Activated naive CD4-positive, alpha-beta T cell treated with anti-CD3 and anti-CD28 coated beads for 36 hours (primary cell): ENCODE data around the gene UNC50. TPM values are rescaled to one million over a fixed set of nuclear protein-coding genes. Genes with fewer than 3 reads are reported as not detected.

ENCODE experiments used
- CTCF ChIA-PET: fragments of 350-600 bp; sonication (Branson Sonifier 250); formaldehyde crosslinking; loops from one replicate; lab custom pipeline; 2021; ENCODE audit warnings: antibody characterized with exemption; lab: Charles Lee
- DNase-seq: peaks from one replicate; pipeline ENCODE4 v3.0.0-alpha.2; 2020
- H3K27ac Mint-ChIP-seq: one replicate; pipeline ENCODE4 v1.8.0; 2021; ENCODE audit warnings: mild to moderate bottlenecking, mixed read lengths
- H3K27me3 Mint-ChIP-seq: one replicate; pipeline ENCODE4 v1.8.0; 2021; ENCODE audit warnings: low read depth, mixed read lengths
- H3K36me3 Mint-ChIP-seq: one replicate; pipeline ENCODE4 v1.8.0; 2021; ENCODE audit warnings: low read depth, mixed read lengths
- H3K4me1 Mint-ChIP-seq: one replicate; pipeline ENCODE4 v1.8.0; 2021; ENCODE audit warnings: low read depth, mixed read lengths
- H3K4me3 Mint-ChIP-seq: one replicate; pipeline ENCODE4 v1.8.0; 2021; ENCODE audit warnings: mild to moderate bottlenecking, moderate library complexity, mixed read lengths
- H3K9me3 Mint-ChIP-seq: one replicate; pipeline ENCODE4 v1.8.0; 2021; ENCODE audit warnings: mixed read lengths
- intact Hi-C: fragments of 100-400 bp; cut with micrococcal nuclease; formaldehyde crosslinking; loops from one replicate; pipeline ENCODE4 v1.15.1; 2023
- total RNA-seq, 2 experiments: library from RNA; stranded (reverse); gene quantifications; one replicate each; pipeline ENCODE4 v1.2.3, GENCODE V29; 2021

UNC50 gene
- total RNA-seq, 2 experiments from 2014 or later, result 23.0 to 24.1 TPM

GRCh38 chr2:98623657-98624056 lies 15.3 kb downstream of the UNC50 start:
- peak overlapping the region; percentile 66 for H3K27ac Mint-ChIP-seq
- no peak for DNase-seq
- H3K4me1 Mint-ChIP-seq, result peaks cover 40% of the 10 kb centered on the region
- no peaks in the 10 kb centered on the region for H3K9me3 Mint-ChIP-seq
- intact Hi-C loops, result no loop called here
- no peaks in the 10 kb centered on the region for H3K27me3 Mint-ChIP-seq
- H3K4me3 Mint-ChIP-seq, result no peak overlapping the region
- CTCF ChIA-PET, result no interaction called here
- H3K36me3 Mint-ChIP-seq, result peaks cover 17% of the 10 kb centered on the region

- Mint-ChIP-seq H3K27me3 (no peaks in the 10 kb centered on the region), H3K4me1 (peaks cover 24% of the 10 kb centered on the region), H3K9me3 (no peaks in the 10 kb centered on the region), H3K4me3 (no peak overlapping the region), H3K27ac (peak overlapping the region; percentile 46), H3K36me3 (peaks cover 30% of the 10 kb centered on the region)
- CTCF ChIA-PET, result interaction anchor here (1.1 to 1.5 kb wide), 4 partner anchors 17 to 200 kb away, joined by 3 to 6 read pairs (median 3); no protein-coding TSS in a partner anchor
- no peak for DNase-seq
- intact Hi-C loops, result loop anchor here (10.0 kb wide), 1 partner anchor 542 kb away; no protein-coding TSS in a partner anchor
Observed at GRCh38 chr2:98632351-98632750, 24.0 kb downstream of the UNC50 start.

GRCh38 chr2:98634406-98635092 lies 26.2 kb downstream of the UNC50 start:
- Mint-ChIP-seq H3K27me3 (no peaks in the 10 kb centered on the region), H3K27ac (peak overlapping the region; percentile 85), H3K9me3 (no peaks in the 10 kb centered on the region), H3K36me3 (peaks cover 29% of the 10 kb centered on the region), H3K4me3 (no peak overlapping the region), H3K4me1 (peaks cover 32% of the 10 kb centered on the region)
- DNase-seq, result peak; percentile 76
- CTCF ChIA-PET, result interaction anchor here (0.6 to 1.5 kb wide), 7 partner anchors 13 to 206 kb away, joined by 3 to 4 read pairs (median 3); no protein-coding TSS in a partner anchor
- intact Hi-C loops, result loop anchor here (10.0 kb wide), 1 partner anchor 540 kb away; no protein-coding TSS in a partner anchor

- peaks cover 30% of the 10 kb centered on the region for H3K36me3 Mint-ChIP-seq
- intact Hi-C loops, result loop anchor here (2.0 to 10.0 kb wide), 3 partner anchors 21 to 537 kb away; no protein-coding TSS in a partner anchor
- DNase-seq, result peak; percentile 74
- peak overlapping the region; percentile 52 for H3K4me3 Mint-ChIP-seq
- peak overlapping the region; percentile 88 for H3K27ac Mint-ChIP-seq
- H3K27me3 Mint-ChIP-seq, result no peaks in the 10 kb centered on the region
- CTCF ChIA-PET, result interaction anchor here (0.7 to 1.5 kb wide), 3 partner anchors 12 to 121 kb away, joined by 3 read pairs; no protein-coding TSS in a partner anchor
- H3K4me1 Mint-ChIP-seq, result peaks cover 32% of the 10 kb centered on the region
- H3K9me3 Mint-ChIP-seq, result no peaks in the 10 kb centered on the region
Observed at GRCh38 chr2:98637401-98638147, 29.2 kb downstream of the UNC50 start.

- DNase-seq, result no peak
- H3K9me3 Mint-ChIP-seq, result no peaks in the 10 kb centered on the region
- H3K27ac Mint-ChIP-seq, result peak overlapping the region; percentile 55
- H3K4me1 Mint-ChIP-seq, result peaks cover 5% of the 10 kb centered on the region
- peaks cover 16% of the 10 kb centered on the region for H3K36me3 Mint-ChIP-seq
- CTCF ChIA-PET, result interaction anchor here (1.8 kb wide), 1 partner anchor 39 kb away, joined by 5 read pairs; no protein-coding TSS in a partner anchor
- no peaks in the 10 kb centered on the region for H3K27me3 Mint-ChIP-seq
- H3K4me3 Mint-ChIP-seq, result no peak overlapping the region
- intact Hi-C loops, result no loop called here
Observed at GRCh38 chr2:98643496-98644100, 35.2 kb downstream of the UNC50 start.

GRCh38 chr2:98647636-98648035 lies 39.2 kb downstream of the UNC50 start:
- CTCF ChIA-PET, result interaction anchor here (0.6 to 2.2 kb wide), 3 partner anchors 189 to 193 kb away, joined by 5 to 39 read pairs (median 5); no protein-coding TSS in a partner anchor
- no peak overlapping the region for H3K27ac Mint-ChIP-seq
- peaks cover 41% of the 10 kb centered on the region for H3K4me1 Mint-ChIP-seq
- intact Hi-C loops, result loop anchor here (2.0 kb wide), 1 partner anchor 123 kb away; no protein-coding TSS in a partner anchor
- H3K4me3 Mint-ChIP-seq, result no peak overlapping the region
- no peaks in the 10 kb centered on the region for H3K27me3 Mint-ChIP-seq
- peaks cover 7% of the 10 kb centered on the region for H3K9me3 Mint-ChIP-seq
- DNase-seq, result no peak
- peaks cover 29% of the 10 kb centered on the region for H3K36me3 Mint-ChIP-seq

GRCh38 chr2:98648451-98648850 lies 40.1 kb downstream of the UNC50 start:
- peak overlapping the region; percentile 83 for H3K27ac Mint-ChIP-seq
- CTCF ChIA-PET, result interaction anchor here (0.7 to 2.2 kb wide), 11 partner anchors 9 to 274 kb away, joined by 3 to 39 read pairs (median 6); no protein-coding TSS in a partner anchor
- no peaks in the 10 kb centered on the region for H3K27me3 Mint-ChIP-seq
- H3K4me3 Mint-ChIP-seq, result no peak overlapping the region
- no peak for DNase-seq
- H3K36me3 Mint-ChIP-seq, result peaks cover 33% of the 10 kb centered on the region
- peaks cover 49% of the 10 kb centered on the region for H3K4me1 Mint-ChIP-seq
- intact Hi-C loops, result loop anchor here (2.0 kb wide), 1 partner anchor 122 kb away; no protein-coding TSS in a partner anchor
- H3K9me3 Mint-ChIP-seq, result peaks cover 7% of the 10 kb centered on the region

- no peaks in the 10 kb centered on the region for H3K27me3 Mint-ChIP-seq
- DNase-seq, result peak; percentile 92
- peaks cover 38% of the 10 kb centered on the region for H3K36me3 Mint-ChIP-seq
- H3K4me1 Mint-ChIP-seq, result peaks cover 56% of the 10 kb centered on the region
- intact Hi-C loops, result loop anchor here (1.0 to 2.0 kb wide), 4 partner anchors 54 to 417 kb away; no protein-coding TSS in a partner anchor
- peaks cover 7% of the 10 kb centered on the region for H3K9me3 Mint-ChIP-seq
- CTCF ChIA-PET, result interaction anchor here (0.6 to 2.2 kb wide), 46 partner anchors 10 to 417 kb away, joined by 3 to 39 read pairs (median 4); partner anchors contain the start of gene MGAT4A
- no peak overlapping the region for H3K4me3 Mint-ChIP-seq
- peak overlapping the region; percentile 83 for H3K27ac Mint-ChIP-seq
Observed at GRCh38 chr2:98649135-98649991, 41.0 kb downstream of the UNC50 start.

- no peak overlapping the region for H3K4me3 Mint-ChIP-seq
- intact Hi-C loops, result loop anchor here (1.0 to 5.0 kb wide), 6 partner anchors 53 to 841 kb away; partner anchors contain the start of gene REV1
- H3K9me3 Mint-ChIP-seq, result peaks cover 7% of the 10 kb centered on the region
- H3K27me3 Mint-ChIP-seq, result no peaks in the 10 kb centered on the region
- H3K4me1 Mint-ChIP-seq, result peaks cover 62% of the 10 kb centered on the region
- CTCF ChIA-PET, result interaction anchor here (0.6 to 2.2 kb wide), 39 partner anchors 11 to 417 kb away, joined by 3 to 39 read pairs (median 5); partner anchors contain the start of gene MGAT4A
- peak overlapping the region; percentile 83 for H3K27ac Mint-ChIP-seq
- H3K36me3 Mint-ChIP-seq, result peaks cover 40% of the 10 kb centered on the region
- DNase-seq, result no peak
Observed at GRCh38 chr2:98649992-98650375, 41.6 kb downstream of the UNC50 start.

GRCh38 chr2:98650998-98651397 lies 42.6 kb downstream of the UNC50 start:
- Mint-ChIP-seq H3K27ac (peak overlapping the region; percentile 94), H3K36me3 (peaks cover 45% of the 10 kb centered on the region), H3K4me1 (peaks cover 71% of the 10 kb centered on the region), H3K9me3 (peaks cover 7% of the 10 kb centered on the region), H3K4me3 (no peak overlapping the region), H3K27me3 (no peaks in the 10 kb centered on the region)
- CTCF ChIA-PET, result interaction anchor here (0.6 to 1.0 kb wide), 2 partner anchors 187 to 604 kb away, joined by 3 to 5 read pairs; no protein-coding TSS in a partner anchor
- intact Hi-C loops, result loop anchor here (2.0 to 5.0 kb wide), 2 partner anchors 271 to 840 kb away; partner anchors contain the start of gene REV1
- no peak for DNase-seq
